K562 (cell line): ENCODE measurements around the gene SLC7A10. TPM values are rescaled to one million over a fixed set of nuclear protein-coding genes. Genes with fewer than 3 reads are reported as not detected.

ENCODE experiments used
- CLOCK ChIP-seq: fragments of 250-450 bp; sonication (Bioruptor Pico); IDR thresholded peaks from 2 replicates; pipeline ENCODE4 v1.4.0; 2020; ENCODE audit warnings: mild to moderate bottlenecking, moderate library complexity, borderline replicate concordance
- FOXM1 ChIP-seq, 2 experiments: fragments of 450-650 bp in 1 of 2; sonication (generic) in 1 of 2; formaldehyde crosslinking in 1 of 2; IDR thresholded peaks; 2 replicates each; pipeline versions ENCODE4 v1.6.1 to v1.9.0; 2017 to 2022; ENCODE audit warnings: low read depth in 2 of 2, mild to moderate bottlenecking in 2 of 2, missing genetic modification reagents in 1 of 2, moderate library complexity in 1 of 2
- FOXP4 ChIP-seq: sonication (generic); formaldehyde crosslinking; IDR thresholded peaks from 2 replicates; pipeline ENCODE4 v1.8.0; 2022; ENCODE audit warnings: mild to moderate bottlenecking, missing genetic modification reagents, borderline replicate concordance
- HMGXB4 ChIP-seq: sonication (generic); formaldehyde crosslinking; IDR thresholded peaks from 2 replicates; pipeline ENCODE4 v1.8.1; 2023; ENCODE audit warnings: mild to moderate bottlenecking, missing genetic modification reagents
- MAFG ChIP-seq: fragments of 450-650 bp; conservative IDR thresholded peaks from 2 replicates; pipeline ENCODE4 v1.6.1; 2016; ENCODE audit warnings: missing genetic modification characterization, missing compliant biosample characterization
- MBD1 ChIP-seq: fragments of 250-450 bp; sonication (Bioruptor Pico); IDR thresholded peaks from 2 replicates; pipeline ENCODE4 v1.8.0; 2022; ENCODE audit warnings: inconsistent platforms
- SRF ChIP-seq, 2 experiments: fragments of 250-450, 450-650 bp in 1 of 2; sonication (Bioruptor Pico) in 1 of 2; sonication (generic) in 1 of 2; formaldehyde crosslinking; IDR thresholded peaks; 2 replicates each; pipeline versions ENCODE4 v1.5.0 to v1.5.1; 2020 to 2022; ENCODE audit warnings: mild to moderate bottlenecking in 1 of 2, missing genetic modification reagents in 1 of 2
- TCFL5 ChIP-seq: fragments of 250-450 bp; sonication (Bioruptor Pico); conservative IDR thresholded peaks from 2 replicates; pipeline ENCODE4 v1.6.1; 2021; ENCODE audit warnings: mild to moderate bottlenecking, moderate library complexity, matching md5 sums
- XRCC5 ChIP-seq: fragments of 200-400 bp; formaldehyde crosslinking; IDR thresholded peaks from 2 replicates; pipeline ENCODE4 v1.6.1; 2017; ENCODE audit warnings: low read depth, mild to moderate bottlenecking, low read length
- ZNF23 ChIP-seq: fragments of 250-450 bp; sonication (Bioruptor Pico); IDR thresholded peaks from 2 replicates; pipeline ENCODE4 v1.4.0; 2020; ENCODE audit warnings: mild to moderate bottlenecking
- ZNF717 ChIP-seq: fragments of 250-450 bp; sonication (Bioruptor Pico); IDR thresholded peaks from 2 replicates; pipeline ENCODE4 v1.5.0; 2021
- polyA plus RNA-seq, 8 experiments: library from polyadenylated mRNA; depleted of rRNA in 4 of 8; stranded (reverse) in 5 of 8; unstranded in 3 of 8; fragments of >200 nt; fragmentation: Nextera tagmentation in 2 of 8; fragmentation: Illumina TruSeq in 1 of 8; extraction: Ambion mirVana in 2 of 8; extraction: Trizol in 1 of 8; gene quantifications; 2 replicates each; pipeline versions ENCODE4 v1.2.1 to v1.2.3, GENCODE V29; 2011 to 2014; ENCODE audit warnings: inconsistent platforms in 1 of 8, missing spikeins in 1 of 8
- total RNA-seq, 7 experiments: library from RNA; depleted of rRNA in 6 of 7; stranded (reverse); fragments of >200 nt in 6 of 7; fragmentation: Illumina TruSeq in 2 of 7; extraction: Trizol in 2 of 7; gene quantifications; 2 replicates each; pipeline versions ENCODE4 v1.2.1 to v1.2.3, GENCODE V29; 2011 to 2021; ENCODE audit warnings: low replicate concordance in 1 of 7

Gene SLC7A10
- total and polyA plus RNA-seq, 9 of the 15 experiments (the other 6 are each of a cell fraction or from before 2014, with no cell fraction given), result 0.07 TPM; not detected in 8

- no peak for TF ChIP-seq HMGXB4 (CRISPR knock-in tag)
- TF ChIP-seq TCFL5 (CRISPR knock-in tag), result no peak
- no peak for TF ChIP-seq SRF (CRISPR knock-in tag; IDR thresholded peaks at IDR 0.05)
- no peak for TF ChIP-seq FOXP4 (CRISPR knock-in tag)
- TF ChIP-seq ZNF717, result no peak
- no peak for TF ChIP-seq XRCC5
- no peak for TF ChIP-seq ZNF23 (CRISPR knock-in tag)
- no peak for TF ChIP-seq MBD1 (CRISPR knock-in tag)
- no peak for TF ChIP-seq MAFG
- no peak for TF ChIP-seq CLOCK (CRISPR knock-in tag)
- TF ChIP-seq FOXM1 (IDR thresholded peaks at IDR 0.05; ENCODE audit: low read depth), result no peak
- no peak for TF ChIP-seq FOXM1 (CRISPR knock-in tag; IDR thresholded peaks at IDR 0.05; ENCODE audit: low read depth)
- TF ChIP-seq, all 486 proteins: peak for 0
These were observed 24.2 kb downstream of the SLC7A10 start (continued) for GRCh38 chr19:33201473-33201872.
